Activated CD4-positive, alpha-beta T cell treated with anti-CD3 and anti-CD28 coated beads for 24 hours (primary cell): ENCODE data around the gene CACNA1G.
A peak's percentile ranks its signal among the peaks of the same experiment; 100 is the strongest.

ENCODE experiments used
- DNase-seq, 2 donors: peaks; one replicate each; pipeline ENCODE4 v3.0.0-alpha.2; 2020; ENCODE audit warnings: low read depth in 2 of 2

Gene CACNA1G

GRCh38 chr17:50613007-50613992 is 52.8 kb downstream of the CACNA1G start:
- no peak for DNase-seq

- DNase-seq: no peak
Observed at GRCh38 chr17:50614471-50615051, 54.0 kb downstream of the CACNA1G start.

- no peak for DNase-seq
Observed at GRCh38 chr17:50615828-50616227, 55.3 kb downstream of the CACNA1G start.

GRCh38 chr17:50618300-50618699 is 57.8 kb downstream of the CACNA1G start:
- no peak for DNase-seq

- DNase-seq: no peak
Observed at GRCh38 chr17:50618941-50619340, 58.4 kb downstream of the CACNA1G start.

- no peak for DNase-seq
Observed at GRCh38 chr17:50619489-50619888, 59.0 kb downstream of the CACNA1G start.

- no peak for DNase-seq
Observed at GRCh38 chr17:50620237-50620636, 59.7 kb downstream of the CACNA1G start.

- DNase-seq: no peak
Observed at GRCh38 chr17:50620858-50621257, 60.3 kb downstream of the CACNA1G start.

- DNase-seq: no peak
Observed at GRCh38 chr17:50621574-50622031, 61.1 kb downstream of the CACNA1G start.

GRCh38 chr17:50624321-50624934 is 63.9 kb downstream of the CACNA1G start:
- no peak for DNase-seq

GRCh38 chr17:50625032-50625871 is 64.7 kb downstream of the CACNA1G start:
- no peak for DNase-seq

- DNase-seq: peak; percentile 39 to 62
Observed at GRCh38 chr17:50626037-50626574, 65.6 kb downstream of the CACNA1G start.

GRCh38 chr17:50627036-50627781 is 66.7 kb downstream of the CACNA1G start:
- DNase-seq: no peak

GRCh38 chr17:50627782-50628601 is 67.5 kb downstream of the CACNA1G start:
- DNase-seq: no peak

- DNase-seq: no peak
Observed at GRCh38 chr17:50629902-50630301, 69.4 kb downstream of the CACNA1G start.

- DNase-seq: peak; percentile 17 to 45
Observed at GRCh38 chr17:50630524-50631194, 70.1 kb downstream of the CACNA1G start.

GRCh38 chr17:50631195-50631907 is 70.8 kb downstream of the CACNA1G start:
- DNase-seq: no peak

GRCh38 chr17:50631908-50632571 is 71.5 kb downstream of the CACNA1G start:
- no peak for DNase-seq
